Spinal cord (tissue), 10 donors: ENCODE measurements around the gene SPOCD1. TPM values are rescaled to one million over a fixed set of nuclear protein-coding genes. Genes with fewer than 3 reads are reported as not detected.
"Not testable (repeated sequence)": the region's sequence is repeated elsewhere in the genome, so short reads cannot be mapped to it uniquely, and the experiment has no call there.

Source experiments
- DNase-seq, 6 donors: peaks; one replicate each; pipeline versions ENCODE4 v3.0.0 to v3.0.0-alpha.2; 2013 to 2015; ENCODE audit warnings: low spot score in 6 of 6, low read depth in 4 of 6
- H3K27ac ChIP-seq: one replicate; pipeline ENCODE4 v1.5.1; 2013; ENCODE audit warnings: low read depth, low read length, control low read depth
- H3K27me3 ChIP-seq: one replicate; pipeline ENCODE4 v1.6.1; 2013; ENCODE audit warnings: low read length; ENCODE audit not compliant: control insufficient read depth, insufficient read depth
- H3K36me3 ChIP-seq: one replicate; pipeline ENCODE4 v1.6.1; 2013; ENCODE audit warnings: low read length; ENCODE audit not compliant: control insufficient read depth, insufficient read depth
- H3K4me1 ChIP-seq: one replicate; pipeline ENCODE4 v1.6.1; 2013; ENCODE audit warnings: low read length; ENCODE audit not compliant: control insufficient read depth, insufficient read depth
- H3K4me3 ChIP-seq: one replicate; pipeline ENCODE4 v1.5.1; 2013; ENCODE audit warnings: low read depth, low read length, control low read depth
- H3K9me3 ChIP-seq: one replicate; pipeline ENCODE4 v1.6.1; 2013; ENCODE audit warnings: low read length; ENCODE audit not compliant: control insufficient read depth, insufficient read depth
- WGBS: methylation state at CpG from one replicate; pipeline ENCODE4 v1.1.5; 2013; ENCODE audit warnings: missing lambda C conversion rate; ENCODE audit not compliant: insufficient coverage; 5-methylcytosine and 5-hydroxymethylcytosine counted together
- polyA plus RNA-seq, 2 donors: library from polyadenylated mRNA; unstranded; fragments of 120-200 nt; gene quantifications; one replicate each; pipeline ENCODE4 v1.2.1, GENCODE V29; 2013; ENCODE audit not compliant: insufficient read length in 2 of 2
- total RNA-seq, 2 donors: library from RNA; depleted of rRNA in 1 of 2; stranded (reverse); fragments of 120-200 nt in 1 of 2; fragments of >200 nt in 1 of 2; gene quantifications; one replicate each; pipeline versions ENCODE4 v1.2.3 to v1.2.4, GENCODE V29; 2013 to 2014
- donor health status: healthy.

Gene SPOCD1
- total and polyA plus RNA-seq, 4 donors: 0.15 to 0.44 (median 0.36) TPM

DNA sequence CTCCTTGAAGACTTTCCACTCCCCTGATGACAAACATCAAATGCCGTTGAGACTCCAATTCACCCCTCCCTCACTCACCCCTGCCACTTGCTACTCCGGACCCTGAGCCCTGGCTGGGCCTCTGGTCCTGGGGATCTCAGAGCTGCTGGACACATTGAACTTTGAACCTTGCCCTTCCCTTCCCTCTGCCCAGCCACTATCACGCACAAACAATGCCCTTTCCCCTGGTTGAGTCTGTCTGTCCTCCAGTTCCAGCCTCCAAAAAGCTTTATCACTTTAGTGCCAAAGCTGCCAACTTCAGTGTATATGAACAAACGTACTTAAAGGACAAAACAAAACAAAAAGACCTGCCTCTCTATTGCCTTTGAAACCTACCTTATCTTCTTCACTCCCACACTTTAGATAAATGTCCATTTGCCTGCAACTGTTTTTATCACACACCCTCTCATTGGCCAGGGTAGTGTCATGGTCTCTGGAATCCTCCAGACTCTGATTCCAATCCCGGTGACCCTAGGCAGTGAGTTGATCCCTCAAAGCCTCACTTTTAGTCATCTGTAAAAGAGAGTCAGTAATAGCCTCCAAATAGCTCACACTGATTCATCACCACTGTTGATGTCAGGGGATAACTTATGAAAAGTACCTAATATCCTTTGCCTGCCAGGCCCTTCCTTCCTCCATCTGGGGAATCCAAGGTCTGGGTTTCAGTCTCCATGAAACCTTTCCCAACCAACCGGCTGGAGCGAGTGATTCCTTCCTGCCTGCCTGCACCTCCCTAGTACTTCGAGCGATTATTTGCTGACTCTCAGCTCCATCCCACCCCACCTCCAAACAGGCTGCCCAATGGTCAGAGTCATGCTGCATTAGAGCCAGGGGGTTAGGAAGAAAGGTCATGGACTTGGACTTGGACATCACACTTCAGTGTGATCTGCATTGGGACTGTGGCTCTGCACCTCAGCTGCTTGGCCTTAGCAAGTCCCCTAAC is 15.9 kb upstream of the SPOCD1 start:
- WGBS: 80% methylated on average over 5 of the region's 9 CpGs
- Histone ChIP-seq H3K9me3 (no peaks in the 10 kb centered on the region), H3K27ac (no peak overlapping the region), H3K27me3 (peaks cover 4% of the 10 kb centered on the region), H3K4me3 (no peak overlapping the region), H3K4me1 (peaks cover 6% of the 10 kb centered on the region), H3K36me3 (no peaks in the 10 kb centered on the region)
- DNase-seq: no peak

DNA sequence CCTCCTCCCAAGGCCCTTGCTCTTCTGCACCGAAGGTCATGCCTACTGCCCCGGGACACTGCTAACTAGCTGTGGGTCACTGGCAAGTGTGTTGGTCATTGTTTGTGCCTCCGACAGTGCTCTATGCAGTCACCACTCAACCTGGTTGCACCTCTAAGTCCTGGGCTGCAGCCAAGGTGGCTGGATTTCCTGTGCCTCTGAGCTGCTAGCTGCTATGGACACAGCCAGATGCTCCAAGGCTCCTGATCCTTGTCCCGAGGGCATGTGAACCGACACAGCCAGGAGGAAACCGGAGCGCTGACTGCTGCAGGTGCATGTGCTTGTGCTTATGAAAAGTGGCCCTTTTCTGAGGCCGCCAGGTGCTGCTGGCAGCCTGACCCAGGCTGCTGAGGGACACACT is 14.7 kb upstream of the SPOCD1 start:
- Histone ChIP-seq H3K27ac (no peak overlapping the region), H3K36me3 (no peaks in the 10 kb centered on the region), H3K27me3 (peaks cover 2% of the 10 kb centered on the region), H3K9me3 (no peaks in the 10 kb centered on the region), H3K4me3 (no peak overlapping the region), H3K4me1 (peaks cover 6% of the 10 kb centered on the region)
- DNase-seq: no peak
- WGBS: 90% methylated on average over 8 of the region's 8 CpGs

DNA sequence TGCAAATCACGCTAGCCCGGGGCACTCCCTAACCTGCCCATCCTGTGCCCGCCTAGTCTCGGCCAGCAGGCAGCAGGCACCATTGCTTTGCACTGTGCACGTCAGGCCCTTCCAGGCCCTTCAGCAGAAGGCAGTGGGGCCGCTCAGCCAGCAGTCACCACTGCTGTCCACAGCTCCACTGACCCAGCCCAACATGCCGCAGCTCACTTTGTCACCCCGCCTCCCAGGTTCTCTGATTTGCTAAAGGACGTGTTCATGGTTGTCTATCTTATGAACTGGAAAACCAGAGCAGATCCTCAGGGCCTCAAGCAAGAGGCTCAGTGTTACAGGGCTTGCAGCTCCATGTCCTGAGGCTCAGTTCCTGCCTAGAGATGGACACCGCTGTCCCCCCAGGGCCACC is 14.2 kb upstream of the SPOCD1 start:
- no peaks in the 10 kb centered on the region for H3K9me3 ChIP-seq
- H3K4me3 ChIP-seq: no peak overlapping the region
- no peak overlapping the region for H3K27ac ChIP-seq
- no peak for DNase-seq
- peaks cover 6% of the 10 kb centered on the region for H3K4me1 ChIP-seq
- H3K36me3 ChIP-seq: no peaks in the 10 kb centered on the region
- 91% methylated on average over 10 of the region's 10 CpGs for WGBS
- H3K27me3 ChIP-seq: peaks cover 2% of the 10 kb centered on the region

DNA sequence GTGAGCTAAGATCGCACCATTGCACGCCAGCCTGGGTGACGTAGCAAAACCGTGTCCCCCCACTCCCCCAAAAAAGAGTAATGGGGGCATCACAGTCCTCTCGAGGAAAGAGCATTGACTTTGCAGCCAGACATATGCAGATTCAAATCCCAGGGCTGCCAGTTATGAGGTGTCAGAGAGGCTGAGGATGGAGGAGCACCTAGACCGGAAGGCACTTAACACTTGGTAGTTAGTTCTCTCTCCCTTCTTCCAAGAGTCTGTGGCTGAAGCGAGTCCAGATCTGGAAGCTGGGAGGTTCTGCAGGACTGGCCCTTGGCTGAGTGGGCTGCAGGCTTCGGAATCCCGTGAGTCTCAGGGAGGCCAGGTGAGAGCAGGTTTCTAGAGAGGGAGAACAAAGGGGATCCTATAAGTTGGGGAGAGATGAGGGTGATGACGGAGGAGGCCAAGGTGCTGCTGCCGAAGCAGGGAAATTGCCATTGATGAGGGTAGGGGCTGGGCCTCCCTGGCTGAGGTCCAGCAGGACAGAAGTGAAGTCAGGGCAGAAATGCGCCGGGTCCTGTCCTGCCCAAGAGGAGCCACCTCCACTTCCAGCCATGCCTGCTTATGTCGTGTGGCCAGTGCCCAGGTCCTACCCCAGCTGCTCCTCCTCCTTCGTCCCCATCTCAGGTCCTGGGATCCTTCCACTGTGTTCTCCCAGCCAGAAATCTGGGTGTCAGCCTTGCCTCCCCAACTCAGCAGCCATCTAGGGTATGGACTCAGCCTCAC is 13.3 kb upstream of the SPOCD1 start:
- 87% methylated on average over 11 of the region's 15 CpGs for WGBS
- Histone ChIP-seq H3K27me3 (peaks cover 2% of the 10 kb centered on the region), H3K27ac (no peak overlapping the region), H3K4me3 (no peak overlapping the region), H3K36me3 (no peaks in the 10 kb centered on the region), H3K4me1 (peaks cover 6% of the 10 kb centered on the region), H3K9me3 (no peaks in the 10 kb centered on the region)
- no peak for DNase-seq

DNA sequence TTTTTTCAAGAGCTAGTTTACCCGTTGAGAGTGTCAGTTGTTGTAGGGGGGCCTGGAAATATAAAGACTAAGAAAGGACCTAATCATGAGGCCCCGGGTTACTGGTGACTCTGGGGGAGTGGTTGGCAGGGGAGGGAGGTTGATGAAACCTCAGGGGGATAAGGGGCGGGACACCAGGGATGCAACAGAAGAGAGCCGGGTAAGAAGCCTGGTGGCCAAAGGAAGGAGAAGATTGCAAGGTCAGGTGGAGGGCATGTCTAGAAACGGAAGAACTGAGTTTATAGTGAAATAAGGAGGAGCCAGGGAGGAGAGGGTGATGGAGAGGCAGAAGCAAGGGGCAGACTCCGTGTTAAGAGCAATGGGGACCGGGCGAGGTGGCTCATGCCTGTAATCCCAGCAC is 12.5 kb upstream of the SPOCD1 start:
- Histone ChIP-seq H3K36me3 (no peaks in the 10 kb centered on the region), H3K4me1 (peaks cover 6% of the 10 kb centered on the region), H3K27ac (no peak overlapping the region), H3K4me3 (no peak overlapping the region), H3K9me3 (no peaks in the 10 kb centered on the region), H3K27me3 (peaks cover 2% of the 10 kb centered on the region)
- no peak for DNase-seq
- WGBS: 61% methylated on average over 6 of the region's 8 CpGs

DNA sequence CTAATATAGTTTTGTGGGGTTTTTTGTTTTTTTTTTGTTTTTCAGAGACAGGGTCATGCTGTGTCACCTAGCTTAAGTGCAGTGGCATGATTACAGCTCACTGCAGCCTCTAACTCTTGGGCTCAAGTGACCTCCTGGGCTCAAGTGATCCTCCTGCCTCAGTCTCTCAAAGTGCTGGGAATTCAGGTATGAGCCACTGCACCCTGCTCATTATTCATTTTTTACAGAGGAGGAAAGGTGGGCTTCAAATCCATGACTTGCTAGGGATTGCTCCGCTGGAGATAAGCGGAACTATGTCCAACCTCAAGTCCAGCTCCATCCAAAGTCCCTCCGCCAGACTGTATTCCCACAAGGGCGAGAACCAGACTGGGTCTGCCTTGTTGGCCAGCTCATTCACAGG is 8.0 kb upstream of the SPOCD1 start:
- Histone ChIP-seq H3K36me3 (no peaks in the 10 kb centered on the region), H3K27ac (no peak overlapping the region), H3K27me3 (no peaks in the 10 kb centered on the region), H3K4me1 (no peaks in the 10 kb centered on the region), H3K9me3 (no peaks in the 10 kb centered on the region), H3K4me3 (no peak overlapping the region)
- WGBS: 98% methylated on average over 4 of the region's 4 CpGs
- DNase-seq: no peak

DNA sequence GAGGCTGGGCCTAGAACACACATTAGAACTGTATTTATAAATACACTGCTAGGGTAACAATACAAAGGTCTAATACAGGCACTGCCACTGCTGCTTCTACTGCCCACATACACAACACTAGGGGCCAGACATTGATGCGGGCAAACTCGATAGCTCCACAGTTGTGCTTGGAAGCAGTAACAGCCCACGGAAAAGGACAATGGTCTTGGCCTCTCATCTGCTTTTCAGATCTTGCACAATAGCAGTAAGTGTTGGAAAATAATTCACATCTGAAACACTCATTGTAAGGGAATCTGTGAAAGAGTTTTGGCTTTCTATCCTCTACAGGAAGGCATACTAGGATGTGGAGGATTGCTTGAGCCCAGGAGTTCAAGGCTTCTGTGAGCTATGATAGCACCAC is 6.9 kb upstream of the SPOCD1 start:
- Histone ChIP-seq H3K27ac (no peak overlapping the region), H3K9me3 (no peaks in the 10 kb centered on the region), H3K4me3 (no peak overlapping the region), H3K27me3 (no peaks in the 10 kb centered on the region), H3K4me1 (no peaks in the 10 kb centered on the region), H3K36me3 (no peaks in the 10 kb centered on the region)
- WGBS: no CpG with 5 or more reads among the region's 3 CpGs
- DNase-seq: no peak

DNA sequence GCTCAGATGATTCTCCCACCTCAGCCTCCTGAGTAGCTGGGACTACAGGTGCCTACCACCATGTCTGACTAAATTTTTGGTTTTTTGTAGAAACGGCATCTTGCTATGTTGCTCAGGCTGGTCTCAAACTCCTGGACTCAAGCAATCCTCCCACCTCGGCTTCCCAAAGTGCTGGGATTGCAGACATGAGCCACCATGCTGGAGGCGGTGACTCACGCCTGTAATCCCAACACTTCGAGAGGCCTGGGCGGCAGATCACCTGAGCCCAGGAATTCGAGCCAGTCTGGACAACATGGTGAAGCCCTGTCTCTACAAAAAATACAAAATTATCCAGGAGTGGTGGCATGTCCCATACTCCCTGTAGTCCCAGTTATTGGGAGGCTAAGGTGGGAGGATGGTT is 4.4 kb upstream of the SPOCD1 start:
- not testable (repeated sequence) for H3K36me3 ChIP-seq, H3K27me3 ChIP-seq, H3K27ac ChIP-seq, DNase-seq, H3K4me1 ChIP-seq, H3K4me3 ChIP-seq, H3K9me3 ChIP-seq
- 91% methylated on average over 4 of the region's 7 CpGs for WGBS

DNA sequence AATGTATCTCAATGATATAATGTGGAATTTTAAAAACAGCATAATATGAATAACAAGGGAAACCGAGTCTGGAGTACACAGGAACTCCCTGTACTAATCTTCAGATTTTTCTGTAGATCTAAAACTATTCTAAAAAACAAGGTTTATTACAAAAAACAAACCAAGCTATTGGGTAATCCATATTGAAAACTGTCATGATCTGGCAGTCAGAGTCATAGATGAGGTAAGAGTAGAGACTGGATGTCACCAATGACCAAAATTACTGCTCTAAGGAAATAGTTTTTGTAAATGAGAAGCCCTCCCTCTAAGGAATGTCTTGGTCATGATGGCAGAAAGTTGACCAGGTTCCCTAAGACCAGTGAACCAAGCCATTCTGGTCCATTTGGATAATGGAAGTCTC is 2.4 kb upstream of the SPOCD1 start:
- WGBS: no CpG with 5 or more reads among the region's 1 CpG
- Histone ChIP-seq H3K27me3 (no peaks in the 10 kb centered on the region), H3K4me3 (no peak overlapping the region), H3K36me3 (no peaks in the 10 kb centered on the region), H3K27ac (no peak overlapping the region), H3K4me1 (peaks cover 6% of the 10 kb centered on the region), H3K9me3 (no peaks in the 10 kb centered on the region)
- DNase-seq: no peak
